HCT116 (cell line): Measurements from ENCODE around the gene LCLAT1. TPM values are rescaled to one million over a fixed set of nuclear protein-coding genes. Genes with fewer than 3 reads are reported as not detected.

Source experiments
- ATAC-seq: fragments of 200-7000 bp; cut with Tn5 transposase; 2 replicates; pipeline ENCODE4 v1.9.1; 2020; ENCODE audit warnings: mild to moderate bottlenecking, moderate library complexity
- BruUV-seq: library from RNA; stranded (reverse); fragments of 400-500 nt; replicated peaks from 2 replicates; lab custom pipeline; 2021; lab: Mats Ljungman, UMichigan
- CTCF ChIA-PET: fragments of 300-600 bp; sonication (Branson Sonifier 250); formaldehyde crosslinking; loops from one replicate; lab custom pipeline; 2021; ENCODE audit warnings: antibody characterized with exemption; lab: Charles Lee
- POLR2A ChIA-PET: fragments of 300-600, 350-600 bp; sonication (Branson Sonifier 250); formaldehyde crosslinking; loops from one replicate; lab custom pipeline; 2021; ENCODE audit warnings: antibody characterized with exemption; lab: Charles Lee
- RAD21 ChIA-PET, 2 experiments: fragments of 300-600 bp; sonication (Branson Sonifier 250); formaldehyde crosslinking; loops; one replicate each; lab custom pipeline; 2023; ENCODE audit warnings: low total read pairs in 2 of 2; ENCODE audit not compliant: uncharacterized antibody in 2 of 2, unreplicated experiment in 2 of 2, low non-redundant PET in 1 of 2; lab: Charles Lee
- DNase-seq: peaks from one replicate; pipeline ENCODE4 v3.0.0-alpha.2; 2010; ENCODE audit warnings: low read depth, low spot score
- H2AFZ ChIP-seq: fragments of 200-600 bp; shearing (Covaris generic), sonication (generic); 2 replicates; pipeline ENCODE4 v1.6.1; 2017; ENCODE audit warnings: low read depth, mixed run types, mixed read lengths, antibody characterized with exemption, low read length; ENCODE audit not compliant: poor library complexity, severe bottlenecking
- H3K27ac ChIP-seq: 2 replicates; pipeline ENCODE4 v1.5.1; 2012; ENCODE audit warnings: low read depth, low read length
- H3K27me3 ChIP-seq: fragments of 200-600 bp; sonication (generic); 2 replicates; pipeline ENCODE4 v1.6.1; 2016; ENCODE audit warnings: mixed run types, low read length, mixed read lengths; ENCODE audit not compliant: insufficient read depth
- H3K36me3 ChIP-seq, 2 experiments: fragments of 200-500 bp in 1 of 2; fragments of 200-600 bp in 1 of 2; sonication (Bioruptor generic) in 1 of 2; sonication (generic) in 1 of 2; 2 replicates each; pipeline versions ENCODE4 v1.5.1 to v1.6.1; 2014 to 2016; ENCODE audit warnings: low read length in 2 of 2, inconsistent platforms in 1 of 2, mixed read lengths in 1 of 2, mixed run types in 1 of 2; ENCODE audit not compliant: insufficient read depth in 2 of 2, control insufficient read depth in 1 of 2
- H3K4me1 ChIP-seq, 2 experiments: fragments of 200-600 bp in 1 of 2; sonication (generic) in 1 of 2; 2 replicates each; pipeline versions ENCODE4 v1.5.1 to v1.6.1; 2012 to 2017; ENCODE audit warnings: low read length in 2 of 2, inconsistent platforms in 1 of 2, mild to moderate bottlenecking in 1 of 2, mixed read lengths in 1 of 2, mixed run types in 1 of 2, moderate library complexity in 1 of 2; ENCODE audit not compliant: insufficient read depth in 2 of 2, control insufficient read depth in 1 of 2
- H3K4me2 ChIP-seq: fragments of 200-600 bp; sonication (generic); 2 replicates; pipeline ENCODE4 v1.6.1; 2017; ENCODE audit warnings: mixed run types, low read length, mixed read lengths
- H3K4me3 ChIP-seq, 2 experiments: fragments of 200-600 bp in 1 of 2; sonication (generic) in 1 of 2; replicated peaks in 1 of 2; 2 replicates each; pipeline ENCODE4 v1.5.1; 2011 to 2016; ENCODE audit warnings: low read length in 2 of 2, control low read depth in 1 of 2, low read depth in 1 of 2, mild to moderate bottlenecking in 1 of 2, mixed read lengths in 1 of 2, mixed run types in 1 of 2
- H3K79me2 ChIP-seq: fragments of 200-600 bp; sonication (generic); 2 replicates; pipeline ENCODE4 v1.6.1; 2017; ENCODE audit warnings: mild to moderate bottlenecking, mixed run types, low read length, moderate library complexity, mixed read lengths; ENCODE audit not compliant: insufficient read depth
- H3K9ac ChIP-seq: fragments of 200-600 bp; sonication (generic); 2 replicates; pipeline ENCODE4 v1.6.1; 2016; ENCODE audit warnings: low read length, mixed read lengths
- H3K9me2 ChIP-seq: fragments of 200-600 bp; sonication (generic), shearing (Covaris generic); 2 replicates; pipeline ENCODE4 v1.6.1; 2017; ENCODE audit warnings: mixed run types, mild to moderate bottlenecking, moderate library complexity; ENCODE audit not compliant: insufficient read depth
- H3K9me3 ChIP-seq, 2 experiments: fragments of 200-500 bp in 1 of 2; fragments of 200-600 bp in 1 of 2; sonication (Bioruptor generic) in 1 of 2; sonication (generic) in 1 of 2; 2 replicates each; pipeline ENCODE4 v1.6.1; 2014 to 2017; ENCODE audit warnings: low read length in 2 of 2, mixed read lengths in 2 of 2, inconsistent platforms in 1 of 2, low read depth in 1 of 2, mild to moderate bottlenecking in 1 of 2, mixed run types in 1 of 2, moderate library complexity in 1 of 2; ENCODE audit not compliant: control insufficient read depth in 1 of 2, insufficient read depth in 1 of 2
- H4K20me1 ChIP-seq: fragments of 200-600 bp; sonication (generic), shearing (Covaris generic); 2 replicates; pipeline ENCODE4 v1.6.1; 2017; ENCODE audit warnings: mixed run types, mild to moderate bottlenecking, moderate library complexity; ENCODE audit not compliant: insufficient read depth
- CBX3 ChIP-seq: IDR thresholded peaks from 2 replicates; pipeline ENCODE4 v1.6.1; 2012; ENCODE audit warnings: low read depth
- CEBPB ChIP-seq: IDR thresholded peaks from 2 replicates; pipeline ENCODE4 v1.6.1; 2012; ENCODE audit warnings: low read depth
- EGR1 ChIP-seq: IDR thresholded peaks from 2 replicates; pipeline ENCODE4 v1.6.1; 2012; ENCODE audit warnings: low read depth
- ELF1 ChIP-seq: IDR thresholded peaks from 2 replicates; pipeline ENCODE4 v1.6.1; 2012; ENCODE audit warnings: low read depth, borderline replicate concordance
- EZH2 ChIP-seq: fragments of 200-600 bp; sonication (generic); IDR thresholded peaks from 2 replicates; pipeline ENCODE4 v1.6.1; 2017; ENCODE audit warnings: antibody characterized with exemption, mixed run types
- EZH2phosphoT487 ChIP-seq: fragments of 200-600 bp; IDR thresholded peaks from 2 replicates; pipeline ENCODE4 v1.6.1; 2018; ENCODE audit warnings: antibody characterized with exemption, borderline replicate concordance
- FOSL1 ChIP-seq: IDR thresholded peaks from 2 replicates; pipeline ENCODE4 v1.6.1; 2012; ENCODE audit warnings: low read depth
- JUND ChIP-seq: IDR thresholded peaks from 2 replicates; pipeline ENCODE4 v1.6.1; 2012
- POLR2A ChIP-seq: IDR thresholded peaks from 2 replicates; pipeline ENCODE4 v1.7.0; 2011; ENCODE audit warnings: borderline replicate concordance; ENCODE audit not compliant: insufficient read depth, insufficient read length; ENCODE audit errors: extremely low read depth
- SIN3A ChIP-seq: IDR thresholded peaks from 2 replicates; pipeline ENCODE4 v1.6.1; 2012; ENCODE audit warnings: low read depth
- SP1 ChIP-seq: IDR thresholded peaks from 2 replicates; pipeline ENCODE4 v1.6.1; 2012; ENCODE audit warnings: low read depth
- SRF ChIP-seq: IDR thresholded peaks from 2 replicates; pipeline ENCODE4 v1.6.1; 2012; ENCODE audit warnings: low read depth
- TCF7L2 ChIP-seq: IDR thresholded peaks from 2 replicates; pipeline ENCODE4 v1.7.0; 2011; ENCODE audit warnings: borderline replicate concordance, inconsistent platforms; ENCODE audit not compliant: insufficient read depth, insufficient read length; ENCODE audit errors: extremely low read depth
- YY1 ChIP-seq: IDR thresholded peaks from 2 replicates; pipeline ENCODE4 v1.6.1; 2011; ENCODE audit warnings: low read length, low read depth, moderate library complexity, mild to moderate bottlenecking; ENCODE audit not compliant: insufficient replicate concordance; ENCODE audit errors: extremely low read depth
- ZFX ChIP-seq: fragments of 450-650 bp; IDR thresholded peaks from 2 replicates; pipeline ENCODE4 v1.6.1; 2017
- intact Hi-C: fragments of 100-400 bp; cut with micrococcal nuclease; formaldehyde crosslinking; loops from 2 replicates; pipeline ENCODE4 v1.10.0; 2022
- total RNA-seq: library from RNA; stranded (reverse); gene quantifications from one replicate; pipeline ENCODE4 v1.2.1, GENCODE V29; 2021; ENCODE audit not compliant: unreplicated experiment
- TF ChIP-seq, protein P1 (sequence below): IDR thresholded peaks from 2 replicates; pipeline ENCODE4 v1.6.1; 2011; ENCODE audit warnings: mild to moderate bottlenecking, low read length, moderate library complexity; ENCODE audit not compliant: insufficient replicate concordance; ENCODE audit errors: extremely low read depth
- TF ChIP-seq, protein P2 (sequence below), 3 experiments: fragments of 200-600 bp in 1 of 3; sonication (generic) in 1 of 3; IDR thresholded peaks in 2 of 3; conservative IDR thresholded peaks in 1 of 3; 2 replicates each; pipeline ENCODE4 v1.5.1; 2012 to 2017; ENCODE audit warnings: low read depth in 2 of 3, low read length in 2 of 3, antibody characterized with exemption in 1 of 3, borderline replicate concordance in 1 of 3, control low read depth in 1 of 3, mild to moderate bottlenecking in 1 of 3, mixed read lengths in 1 of 3, mixed run types in 1 of 3, moderate library complexity in 1 of 3; ENCODE audit not compliant: insufficient read depth in 1 of 3
- TF ChIP-seq, protein P3 (sequence below): IDR thresholded peaks from 2 replicates; pipeline ENCODE4 v1.6.1; 2012; ENCODE audit warnings: low read depth
- TF ChIP-seq, protein P4 (sequence below): IDR thresholded peaks from 2 replicates; pipeline ENCODE4 v1.6.1; 2012

LCLAT1 gene
- total RNA-seq, 1 experiment from 2014 or later, result 36.2 TPM

DNA sequence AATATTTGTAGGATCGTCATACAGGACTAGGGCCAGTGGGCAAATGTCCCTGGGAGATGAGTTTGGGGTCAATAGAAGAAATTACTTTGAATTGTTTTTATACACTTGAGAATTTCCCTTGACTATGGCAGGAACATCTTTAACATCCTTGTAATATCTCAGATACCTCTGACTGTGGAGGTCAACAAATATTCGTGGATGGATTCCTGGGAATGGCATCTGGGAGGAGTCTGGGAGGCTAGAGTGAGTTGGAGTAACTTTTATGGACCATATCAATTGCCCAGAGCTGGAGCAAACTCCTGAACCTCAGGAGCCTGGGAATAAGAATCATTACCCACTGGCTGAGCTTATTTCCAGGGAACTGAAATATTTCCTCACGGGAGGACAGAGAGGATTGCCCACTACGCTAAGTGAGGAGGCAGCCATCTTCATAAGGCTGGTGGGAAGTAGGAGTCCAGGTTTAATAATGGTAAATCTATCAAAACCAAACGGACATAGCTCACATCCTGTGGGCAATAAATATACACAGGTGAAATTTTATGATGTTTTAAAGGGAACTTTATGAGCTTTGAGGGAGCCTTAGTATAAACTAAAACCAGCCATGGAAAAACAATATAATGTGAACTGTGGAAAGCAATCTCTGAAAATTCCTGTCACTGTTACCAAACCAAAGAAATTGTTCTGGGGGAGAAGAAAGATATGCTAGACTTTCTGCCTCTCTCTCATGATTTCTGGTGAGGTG, 44.4 kb upstream of the LCLAT1 start:
- no peaks in the 10 kb centered on the region for H3K4me1 ChIP-seq
- 0 out of 2 replicates have a peak, but pooled peaks cover 8% of the 10 kb centered on the region for H3K27me3 ChIP-seq
- BruUV-seq, result no TSS peak
- H3K36me3 ChIP-seq, result no peaks in the 10 kb centered on the region
- no peak overlapping the region for H3K9ac ChIP-seq
- H3K4me3 ChIP-seq, result no peak overlapping the region
- no peaks in the 10 kb centered on the region for H3K79me2 ChIP-seq
- no peak overlapping the region for H3K4me2 ChIP-seq
- no peak overlapping the region for H2AFZ ChIP-seq
- H4K20me1 ChIP-seq, result no peaks in the 10 kb centered on the region
- ATAC-seq, result no peak
- TF ChIP-seq CBX3 (no peak), CEBPB (no peak), EGR1 (no peak), ELF1 (no peak), EZH2 (no peak), EZH2phosphoT487 (no peak), YY1 (no peak), SP1 (no peak), SIN3A (no peak), TCF7L2 (no peak), POLR2A (no peak), ZFX (no peak), SRF (no peak), JUND (no peak), FOSL1 (no peak)
- TF ChIP-seq, protein P1, sequence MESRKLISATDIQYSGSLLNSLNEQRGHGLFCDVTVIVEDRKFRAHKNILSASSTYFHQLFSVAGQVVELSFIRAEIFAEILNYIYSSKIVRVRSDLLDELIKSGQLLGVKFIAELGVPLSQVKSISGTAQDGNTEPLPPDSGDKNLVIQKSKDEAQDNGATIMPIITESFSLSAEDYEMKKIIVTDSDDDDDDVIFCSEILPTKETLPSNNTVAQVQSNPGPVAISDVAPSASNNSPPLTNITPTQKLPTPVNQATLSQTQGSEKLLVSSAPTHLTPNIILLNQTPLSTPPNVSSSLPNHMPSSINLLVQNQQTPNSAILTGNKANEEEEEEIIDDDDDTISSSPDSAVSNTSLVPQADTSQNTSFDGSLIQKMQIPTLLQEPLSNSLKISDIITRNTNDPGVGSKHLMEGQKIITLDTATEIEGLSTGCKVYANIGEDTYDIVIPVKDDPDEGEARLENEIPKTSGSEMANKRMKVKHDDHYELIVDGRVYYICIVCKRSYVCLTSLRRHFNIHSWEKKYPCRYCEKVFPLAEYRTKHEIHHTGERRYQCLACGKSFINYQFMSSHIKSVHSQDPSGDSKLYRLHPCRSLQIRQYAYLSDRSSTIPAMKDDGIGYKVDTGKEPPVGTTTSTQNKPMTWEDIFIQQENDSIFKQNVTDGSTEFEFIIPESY, result no peak
- TF ChIP-seq, protein P2, sequence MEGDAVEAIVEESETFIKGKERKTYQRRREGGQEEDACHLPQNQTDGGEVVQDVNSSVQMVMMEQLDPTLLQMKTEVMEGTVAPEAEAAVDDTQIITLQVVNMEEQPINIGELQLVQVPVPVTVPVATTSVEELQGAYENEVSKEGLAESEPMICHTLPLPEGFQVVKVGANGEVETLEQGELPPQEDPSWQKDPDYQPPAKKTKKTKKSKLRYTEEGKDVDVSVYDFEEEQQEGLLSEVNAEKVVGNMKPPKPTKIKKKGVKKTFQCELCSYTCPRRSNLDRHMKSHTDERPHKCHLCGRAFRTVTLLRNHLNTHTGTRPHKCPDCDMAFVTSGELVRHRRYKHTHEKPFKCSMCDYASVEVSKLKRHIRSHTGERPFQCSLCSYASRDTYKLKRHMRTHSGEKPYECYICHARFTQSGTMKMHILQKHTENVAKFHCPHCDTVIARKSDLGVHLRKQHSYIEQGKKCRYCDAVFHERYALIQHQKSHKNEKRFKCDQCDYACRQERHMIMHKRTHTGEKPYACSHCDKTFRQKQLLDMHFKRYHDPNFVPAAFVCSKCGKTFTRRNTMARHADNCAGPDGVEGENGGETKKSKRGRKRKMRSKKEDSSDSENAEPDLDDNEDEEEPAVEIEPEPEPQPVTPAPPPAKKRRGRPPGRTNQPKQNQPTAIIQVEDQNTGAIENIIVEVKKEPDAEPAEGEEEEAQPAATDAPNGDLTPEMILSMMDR (IDR thresholded peaks at IDR 0.05 in 2 of 3, conservative IDR thresholded peaks at IDR 0.05 in 1 of 3; ENCODE audit: borderline replicate concordance in 1 of 3, insufficient read depth in 1 of 3, low read depth in 2 of 3, low read length in 2 of 3), result no peak
- TF ChIP-seq, protein P3, sequence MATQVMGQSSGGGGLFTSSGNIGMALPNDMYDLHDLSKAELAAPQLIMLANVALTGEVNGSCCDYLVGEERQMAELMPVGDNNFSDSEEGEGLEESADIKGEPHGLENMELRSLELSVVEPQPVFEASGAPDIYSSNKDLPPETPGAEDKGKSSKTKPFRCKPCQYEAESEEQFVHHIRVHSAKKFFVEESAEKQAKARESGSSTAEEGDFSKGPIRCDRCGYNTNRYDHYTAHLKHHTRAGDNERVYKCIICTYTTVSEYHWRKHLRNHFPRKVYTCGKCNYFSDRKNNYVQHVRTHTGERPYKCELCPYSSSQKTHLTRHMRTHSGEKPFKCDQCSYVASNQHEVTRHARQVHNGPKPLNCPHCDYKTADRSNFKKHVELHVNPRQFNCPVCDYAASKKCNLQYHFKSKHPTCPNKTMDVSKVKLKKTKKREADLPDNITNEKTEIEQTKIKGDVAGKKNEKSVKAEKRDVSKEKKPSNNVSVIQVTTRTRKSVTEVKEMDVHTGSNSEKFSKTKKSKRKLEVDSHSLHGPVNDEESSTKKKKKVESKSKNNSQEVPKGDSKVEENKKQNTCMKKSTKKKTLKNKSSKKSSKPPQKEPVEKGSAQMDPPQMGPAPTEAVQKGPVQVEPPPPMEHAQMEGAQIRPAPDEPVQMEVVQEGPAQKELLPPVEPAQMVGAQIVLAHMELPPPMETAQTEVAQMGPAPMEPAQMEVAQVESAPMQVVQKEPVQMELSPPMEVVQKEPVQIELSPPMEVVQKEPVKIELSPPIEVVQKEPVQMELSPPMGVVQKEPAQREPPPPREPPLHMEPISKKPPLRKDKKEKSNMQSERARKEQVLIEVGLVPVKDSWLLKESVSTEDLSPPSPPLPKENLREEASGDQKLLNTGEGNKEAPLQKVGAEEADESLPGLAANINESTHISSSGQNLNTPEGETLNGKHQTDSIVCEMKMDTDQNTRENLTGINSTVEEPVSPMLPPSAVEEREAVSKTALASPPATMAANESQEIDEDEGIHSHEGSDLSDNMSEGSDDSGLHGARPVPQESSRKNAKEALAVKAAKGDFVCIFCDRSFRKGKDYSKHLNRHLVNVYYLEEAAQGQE, result no peak
- TF ChIP-seq, protein P4, sequence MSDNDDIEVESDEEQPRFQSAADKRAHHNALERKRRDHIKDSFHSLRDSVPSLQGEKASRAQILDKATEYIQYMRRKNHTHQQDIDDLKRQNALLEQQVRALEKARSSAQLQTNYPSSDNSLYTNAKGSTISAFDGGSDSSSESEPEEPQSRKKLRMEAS, result no peak
- TF ChIP-seq, all 23 proteins: peak for 0
- H3K9me3 ChIP-seq, result no peaks in the 10 kb centered on the region
- no peaks in the 10 kb centered on the region for H3K9me2 ChIP-seq
- ChIA-PET POLR2A (no interaction called here), RAD21 (no interaction called here), CTCF (no interaction called here)
- DNase-seq, result no peak
- intact Hi-C loops, result no loop called here
- no peak overlapping the region for H3K27ac ChIP-seq
